HUES64 (cell line): Measurements from ENCODE around the gene OGFOD3.

Source experiments
- H3K27ac ChIP-seq: 2 replicates; pipeline ENCODE4 v1.7.0; 2013; ENCODE audit warnings: low read depth, low read length, inconsistent platforms
- H3K27me3 ChIP-seq: 2 replicates; pipeline ENCODE4 v1.6.1; 2013; ENCODE audit warnings: mild to moderate bottlenecking, low read length; ENCODE audit not compliant: insufficient read depth
- H3K36me3 ChIP-seq: 2 replicates; pipeline ENCODE4 v1.6.1; 2013; ENCODE audit warnings: mild to moderate bottlenecking, low read length; ENCODE audit not compliant: insufficient read depth
- H3K4me1 ChIP-seq: 2 replicates; pipeline ENCODE4 v1.6.1; 2013; ENCODE audit warnings: mild to moderate bottlenecking, low read length, moderate library complexity; ENCODE audit not compliant: insufficient read depth
- H3K4me3 ChIP-seq: 2 replicates; pipeline ENCODE4 v1.5.1; 2013; ENCODE audit warnings: mild to moderate bottlenecking, low read length, moderate library complexity
- H3K9ac ChIP-seq: 2 replicates; pipeline ENCODE4 v1.6.1; 2013; ENCODE audit warnings: mild to moderate bottlenecking, low read depth, low read length
- H3K9me3 ChIP-seq: 2 replicates; pipeline ENCODE4 v1.6.1; 2013; ENCODE audit warnings: low read depth, low read length; ENCODE audit not compliant: insufficient read depth
- WGBS: fragments of 150-250, 120-280 bp; methylation state at CpG from one replicate; pipeline ENCODE4 v1.1.7; 2013; ENCODE audit warnings: missing lambda C conversion rate; 5-methylcytosine and 5-hydroxymethylcytosine counted together

The OGFOD3 gene

DNA sequence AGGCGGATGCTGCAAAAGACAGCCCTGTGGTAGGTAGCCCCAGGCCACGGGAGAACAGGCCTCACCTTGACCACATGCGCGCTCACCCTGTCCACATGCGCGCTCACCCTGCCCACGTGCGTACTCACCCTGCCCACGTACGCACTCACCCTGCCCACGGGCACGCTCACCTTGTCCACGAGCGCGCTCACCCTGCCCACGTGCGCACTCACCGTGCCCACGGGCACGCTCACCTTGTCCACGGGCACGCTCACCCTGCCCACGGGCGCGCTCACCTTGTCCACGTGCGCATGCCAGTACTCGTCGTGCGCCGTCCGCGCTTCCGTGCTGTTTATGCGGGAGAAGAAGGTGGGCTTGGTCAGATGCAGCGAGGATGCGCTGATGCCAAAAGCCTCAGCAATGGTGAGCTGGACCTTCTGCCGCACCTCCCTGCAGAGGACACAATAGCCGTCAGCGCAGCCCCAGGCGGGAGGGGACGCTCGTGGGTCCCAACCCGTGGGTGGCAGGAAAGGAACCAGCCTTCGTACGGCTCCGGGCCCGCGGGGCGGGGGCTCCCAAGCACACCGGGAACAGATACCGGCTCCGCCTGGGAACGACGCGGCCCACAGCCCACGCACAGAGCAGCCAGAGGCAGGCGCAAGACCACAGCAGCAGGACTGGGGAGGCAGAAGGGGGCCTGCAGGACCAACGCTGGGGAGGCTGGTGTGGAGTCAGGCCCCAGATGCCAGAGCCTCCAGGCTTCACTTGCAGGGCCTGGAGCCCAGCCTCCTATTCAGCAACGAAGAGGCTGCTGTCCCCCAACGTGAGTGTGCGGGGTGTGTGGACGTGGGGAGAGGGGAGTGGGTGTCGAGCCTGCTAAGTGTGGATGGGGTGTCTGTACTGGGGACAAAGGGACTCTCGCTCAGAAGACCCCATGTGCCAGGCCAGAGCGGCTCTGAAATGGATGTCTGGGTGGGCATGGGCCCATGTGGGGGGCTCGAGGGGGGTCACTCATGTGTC is 14.4 kb downstream of the OGFOD3 start:
- Histone ChIP-seq H3K27me3 (no peaks in the 10 kb centered on the region), H3K36me3 (peaks cover 10% of the 10 kb centered on the region; the same call in 1 of the 2 replicates), H3K9me3 (no peaks in the 10 kb centered on the region), H3K4me1 (no peaks in the 10 kb centered on the region), H3K4me3 (no peak overlapping the region), H3K9ac (no peak overlapping the region), H3K27ac (no peak overlapping the region)
- WGBS = 96% methylated on average over 67 of the region's 67 CpGs

DNA sequence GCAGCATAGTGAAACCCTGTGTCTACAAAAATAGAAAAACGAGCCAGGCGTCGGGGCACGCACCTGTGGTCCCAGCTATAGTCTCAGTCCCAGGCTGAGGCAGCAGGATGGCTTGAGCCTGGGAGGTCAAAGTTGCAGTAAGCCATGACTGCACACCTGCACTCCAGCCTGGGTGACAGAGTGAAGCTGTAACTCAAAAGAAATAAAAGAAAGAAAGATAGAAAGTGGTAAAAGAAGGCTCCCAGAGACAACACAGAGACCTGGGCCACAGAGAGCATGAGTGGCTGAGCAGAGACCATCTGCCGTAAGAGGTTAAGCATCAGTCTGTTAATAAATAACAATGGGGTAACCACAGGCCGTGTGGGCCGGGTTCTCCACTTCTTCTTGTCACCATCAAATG is 15.5 kb downstream of the OGFOD3 start:
- no peak overlapping the region for H3K9ac ChIP-seq
- H3K27me3 ChIP-seq = no peaks in the 10 kb centered on the region
- no peaks in the 10 kb centered on the region for H3K9me3 ChIP-seq
- peaks cover 10% of the 10 kb centered on the region; the same call in 1 of the 2 replicates for H3K36me3 ChIP-seq
- H3K4me3 ChIP-seq = no peak overlapping the region
- 94% methylated on average over 7 of the region's 7 CpGs for WGBS
- H3K4me1 ChIP-seq = no peaks in the 10 kb centered on the region
- no peak overlapping the region for H3K27ac ChIP-seq

DNA sequence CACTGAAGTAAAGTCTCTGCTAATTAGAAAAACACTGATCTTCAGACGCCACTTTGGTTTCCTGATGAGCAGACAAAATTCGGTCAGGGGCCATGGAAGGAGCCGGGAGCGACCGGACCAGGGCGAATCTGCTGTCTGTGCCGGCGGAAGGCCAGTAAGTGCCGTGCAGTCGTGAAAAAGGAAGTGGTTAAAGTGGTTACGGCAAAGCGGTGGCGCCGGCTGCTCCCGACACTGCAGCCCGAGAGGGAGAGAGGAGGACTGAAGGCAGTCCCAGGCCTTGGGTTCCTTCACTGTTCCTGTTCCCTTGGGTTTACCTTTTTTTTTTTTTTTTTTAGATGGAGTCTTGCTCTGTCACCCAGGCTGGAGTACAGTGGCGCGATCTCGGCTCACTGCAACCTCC is 17.6 kb downstream of the OGFOD3 start:
- H3K4me3 ChIP-seq = no peak overlapping the region
- H3K4me1 ChIP-seq = no peaks in the 10 kb centered on the region
- no peak overlapping the region for H3K9ac ChIP-seq
- 95% methylated on average over 16 of the region's 19 CpGs for WGBS
- H3K9me3 ChIP-seq = no peaks in the 10 kb centered on the region
- no peaks in the 10 kb centered on the region for H3K27me3 ChIP-seq
- H3K36me3 ChIP-seq = peaks cover 10% of the 10 kb centered on the region; the same call in 1 of the 2 replicates
- H3K27ac ChIP-seq = no peak overlapping the region

DNA sequence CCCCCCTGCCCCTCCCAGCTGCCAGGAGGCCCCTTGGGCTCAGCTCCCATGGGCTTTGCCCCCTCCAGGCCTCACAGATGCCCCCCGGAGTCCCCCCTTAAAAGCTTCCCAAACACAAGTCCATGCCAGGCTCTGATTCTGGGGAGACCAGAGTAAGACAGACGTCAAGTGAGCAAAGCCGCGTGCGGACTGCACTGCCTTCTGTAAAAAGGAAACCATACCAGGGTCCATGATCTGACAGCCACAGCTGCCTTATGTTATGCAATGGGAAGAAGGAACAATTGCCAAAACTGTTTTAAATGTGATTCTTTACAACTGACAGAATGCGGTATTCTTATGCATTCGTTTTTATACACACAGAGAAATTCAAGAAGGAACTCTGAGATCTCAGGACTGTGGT is 18.2 kb downstream of the OGFOD3 start:
- peaks cover 10% of the 10 kb centered on the region; the same call in 1 of the 2 replicates for H3K36me3 ChIP-seq
- H3K4me1 ChIP-seq = no peaks in the 10 kb centered on the region
- 93% methylated on average over 7 of the region's 7 CpGs for WGBS
- H3K4me3 ChIP-seq = no peak overlapping the region
- no peaks in the 10 kb centered on the region for H3K9me3 ChIP-seq
- H3K27ac ChIP-seq = no peak overlapping the region
- no peaks in the 10 kb centered on the region for H3K27me3 ChIP-seq
- H3K9ac ChIP-seq = no peak overlapping the region

DNA sequence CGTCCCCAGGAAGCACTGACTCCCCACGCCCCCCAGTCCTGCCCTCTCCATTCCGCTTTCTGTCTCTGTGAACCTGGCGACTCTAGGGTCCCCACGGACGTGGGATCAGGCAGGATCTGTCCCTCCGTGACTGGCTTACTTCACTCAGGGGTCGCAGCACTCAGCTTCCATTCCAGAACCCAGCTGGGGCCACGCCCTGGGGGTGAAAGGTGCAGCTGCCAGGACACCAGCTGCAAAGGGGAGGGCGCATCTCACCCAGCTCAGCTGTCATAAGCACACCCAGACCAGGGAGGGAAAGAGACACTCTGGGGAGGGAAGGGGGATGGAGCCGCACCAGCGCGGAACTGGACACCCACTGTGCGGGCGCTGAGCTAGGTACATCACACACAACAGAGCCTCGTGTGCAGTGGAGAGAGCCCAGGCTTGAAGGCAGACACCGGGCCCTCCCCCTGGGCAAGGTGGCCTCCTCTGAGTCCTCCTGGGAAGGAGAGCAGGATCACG is 18.7 kb downstream of the OGFOD3 start:
- Histone ChIP-seq H3K27ac (no peak overlapping the region), H3K27me3 (no peaks in the 10 kb centered on the region), H3K4me3 (no peak overlapping the region), H3K4me1 (no peaks in the 10 kb centered on the region), H3K9me3 (no peaks in the 10 kb centered on the region), H3K36me3 (peaks cover 10% of the 10 kb centered on the region; the same call in 1 of the 2 replicates), H3K9ac (no peak overlapping the region)
- WGBS = 89% methylated on average over 18 of the region's 18 CpGs

DNA sequence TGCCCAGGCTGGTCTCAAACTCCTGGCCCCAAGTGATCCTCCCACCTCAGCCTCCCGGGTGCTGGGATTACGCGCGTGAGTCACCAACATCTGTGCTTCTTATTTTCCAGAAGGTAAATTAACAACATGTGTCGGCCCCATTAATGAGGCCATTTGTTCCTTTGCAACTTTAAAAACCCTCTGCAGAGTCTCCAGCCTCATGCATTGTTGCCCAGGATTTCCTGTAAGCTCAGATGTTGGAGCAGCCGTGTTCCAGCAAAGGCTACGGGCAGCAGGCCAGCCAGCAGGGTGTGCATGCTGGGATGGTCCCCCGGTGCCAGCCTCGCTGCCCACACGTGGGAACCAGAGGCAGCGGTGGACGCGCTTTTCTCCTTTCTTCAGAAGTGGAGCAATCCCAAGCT is 19.3 kb downstream of the OGFOD3 start:
- no peaks in the 10 kb centered on the region for H3K27me3 ChIP-seq
- H3K9ac ChIP-seq = no peak overlapping the region
- peaks cover 10% of the 10 kb centered on the region; the same call in 1 of the 2 replicates for H3K36me3 ChIP-seq
- H3K4me3 ChIP-seq = no peak overlapping the region
- H3K27ac ChIP-seq = no peak overlapping the region
- H3K9me3 ChIP-seq = no peaks in the 10 kb centered on the region
- WGBS = 94% methylated on average over 13 of the region's 13 CpGs
- H3K4me1 ChIP-seq = no peaks in the 10 kb centered on the region

DNA sequence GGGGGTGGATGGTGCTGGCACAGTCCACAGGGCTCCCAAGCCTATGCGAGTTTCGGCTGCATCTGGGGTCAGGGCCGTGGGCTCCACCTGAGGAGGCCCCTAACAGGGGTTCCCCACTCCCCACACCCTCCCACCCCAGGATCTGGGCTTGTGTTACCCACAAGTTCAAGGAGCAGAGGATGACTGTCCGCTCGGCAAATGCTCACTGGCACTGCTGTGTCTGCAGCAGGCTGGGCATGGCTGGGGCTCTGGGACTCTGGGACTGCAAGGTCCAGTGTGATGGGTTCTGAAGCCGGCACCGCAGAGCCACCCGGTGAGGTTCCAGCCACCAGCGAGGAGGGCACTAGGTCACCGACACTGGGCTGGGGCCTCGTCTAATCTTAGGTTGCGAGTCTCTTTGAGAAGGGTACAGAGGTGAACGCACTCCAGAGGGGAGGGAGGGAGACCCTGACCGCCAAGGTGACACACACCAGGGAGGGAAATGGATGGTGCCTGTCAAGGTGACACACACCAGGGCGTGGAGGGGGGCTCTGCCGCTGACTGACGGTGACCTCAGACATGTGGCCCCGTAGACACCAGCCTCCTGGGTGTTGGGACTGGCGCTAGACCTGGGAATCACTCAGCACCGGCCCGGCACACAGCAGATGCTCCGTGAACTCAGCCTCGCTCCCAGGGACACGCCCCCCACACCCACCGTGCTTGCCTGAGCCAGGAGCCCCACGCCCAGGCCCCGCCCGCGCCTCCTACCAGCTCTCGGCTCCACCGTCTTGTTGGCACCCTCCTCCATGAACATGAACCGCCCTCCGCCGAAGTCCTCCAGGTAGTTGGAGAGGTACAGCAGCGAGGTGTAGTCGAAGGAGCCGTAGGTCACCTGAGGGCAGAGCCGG is 20.7 kb downstream of the OGFOD3 start:
- H3K9me3 ChIP-seq = no peaks in the 10 kb centered on the region
- WGBS = 92% methylated on average over 38 of the region's 38 CpGs
- no peak overlapping the region for H3K9ac ChIP-seq
- H3K36me3 ChIP-seq = no peaks in the 10 kb centered on the region
- no peaks in the 10 kb centered on the region for H3K4me1 ChIP-seq
- H3K27me3 ChIP-seq = no peaks in the 10 kb centered on the region
- no peak overlapping the region for H3K4me3 ChIP-seq
- H3K27ac ChIP-seq = no peak overlapping the region

DNA sequence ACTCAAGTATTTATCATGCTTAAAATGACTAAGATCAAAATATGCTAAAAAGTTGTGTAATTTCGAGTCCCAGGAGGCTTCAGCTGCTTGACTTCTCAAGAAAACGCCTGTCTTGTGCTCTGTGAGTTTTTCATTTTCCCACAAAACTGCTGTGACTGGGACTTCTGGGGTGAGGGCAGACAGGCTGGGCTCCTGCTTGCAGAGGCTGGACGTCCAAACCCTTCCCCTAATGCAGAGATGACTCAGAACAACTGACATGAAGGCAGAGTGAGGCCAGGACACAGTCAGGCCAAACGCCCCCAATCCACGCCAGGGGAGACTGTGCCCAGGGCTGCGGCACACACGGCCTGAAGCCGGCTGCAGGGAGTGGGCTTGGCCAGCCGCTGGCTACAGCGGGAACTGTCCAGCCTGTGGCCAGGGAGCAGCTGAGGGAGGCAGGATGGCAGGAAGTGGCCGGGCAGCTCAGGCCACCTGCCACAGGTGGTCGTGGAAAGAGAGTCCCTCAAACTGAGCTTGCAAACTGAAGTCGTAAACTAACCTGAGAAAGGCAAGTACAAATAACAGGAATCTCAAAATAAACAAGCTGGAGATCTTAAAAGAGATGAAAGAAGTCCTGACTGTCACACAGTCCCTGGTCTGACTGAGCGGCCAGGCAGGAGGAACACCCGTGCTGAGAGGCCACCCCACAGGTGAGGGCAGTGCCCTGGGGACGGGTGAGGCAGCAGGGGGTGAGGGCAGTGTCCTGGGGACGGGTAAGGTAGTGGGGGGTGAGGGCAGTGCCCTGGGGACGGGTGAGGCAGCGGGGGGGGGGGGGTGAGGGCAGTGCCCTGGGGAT is 21.6 kb downstream of the OGFOD3 start:
- H3K4me3 ChIP-seq = no peak overlapping the region
- H3K27ac ChIP-seq = no peak overlapping the region
- no peaks in the 10 kb centered on the region for H3K27me3 ChIP-seq
- no peak overlapping the region for H3K9ac ChIP-seq
- no peaks in the 10 kb centered on the region for H3K36me3 ChIP-seq
- WGBS = 86% methylated on average over 18 of the region's 19 CpGs
- H3K9me3 ChIP-seq = no peaks in the 10 kb centered on the region
- no peaks in the 10 kb centered on the region for H3K4me1 ChIP-seq

DNA sequence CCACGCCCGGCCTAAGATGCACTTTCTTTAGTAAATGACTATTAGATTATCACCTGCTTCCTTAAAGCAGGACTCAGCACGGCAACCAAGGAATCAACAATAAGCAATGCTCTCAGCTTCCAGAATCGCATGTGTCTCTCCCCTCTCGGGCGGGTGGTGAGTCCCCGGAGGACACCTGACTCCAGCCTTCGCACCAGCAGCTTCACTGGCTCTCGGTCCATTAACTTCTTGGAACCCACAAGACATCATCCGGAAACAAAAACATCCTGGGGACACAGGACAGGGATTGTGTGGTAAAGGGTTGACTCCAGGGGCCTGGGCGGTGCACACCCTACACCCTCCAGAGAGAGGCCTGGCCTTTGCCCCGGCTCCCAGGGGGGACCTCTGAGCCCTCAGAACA is 24.1 kb downstream of the OGFOD3 start:
- WGBS = 98% methylated on average over 11 of the region's 12 CpGs
- no peaks in the 10 kb centered on the region for H3K27me3 ChIP-seq
- H3K36me3 ChIP-seq = no peaks in the 10 kb centered on the region
- H3K4me3 ChIP-seq = no peak overlapping the region
- no peaks in the 10 kb centered on the region for H3K9me3 ChIP-seq
- H3K4me1 ChIP-seq = no peaks in the 10 kb centered on the region
- H3K27ac ChIP-seq = no peak overlapping the region
- H3K9ac ChIP-seq = no peak overlapping the region

DNA sequence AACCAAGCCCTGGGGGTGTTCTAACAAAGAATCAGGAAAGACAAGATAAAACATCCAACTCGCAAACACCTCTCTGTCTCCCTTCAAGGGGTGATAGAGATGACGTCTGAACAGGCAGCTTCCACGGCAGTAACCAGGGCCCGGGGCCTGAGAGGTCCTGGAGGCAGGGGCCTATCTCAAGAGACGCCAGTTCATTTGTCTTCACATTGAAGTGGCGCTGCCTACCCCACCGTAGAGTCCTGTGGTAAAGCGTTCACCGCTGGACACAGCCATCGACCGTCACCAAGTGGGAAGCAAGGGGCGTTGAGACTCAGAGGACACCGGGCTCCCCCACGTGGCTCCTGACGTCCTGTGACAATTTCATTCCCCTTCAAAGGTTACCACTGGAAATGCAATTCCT is 25.4 kb downstream of the OGFOD3 start:
- Histone ChIP-seq H3K9me3 (no peaks in the 10 kb centered on the region), H3K4me1 (no peaks in the 10 kb centered on the region), H3K27ac (no peak overlapping the region), H3K4me3 (no peak overlapping the region), H3K9ac (no peak overlapping the region), H3K27me3 (no peaks in the 10 kb centered on the region), H3K36me3 (no peaks in the 10 kb centered on the region)
- 93% methylated on average over 15 of the region's 15 CpGs for WGBS
